GM23338 (cell line): ENCODE measurements around the gene CROCC2.

Experiments
- CTCF ChIP-seq, 2 experiments: fragments of 200-600 bp in 1 of 2; sonication (generic) in 1 of 2; conservative IDR thresholded peaks; 2 replicates each; pipeline versions ENCODE4 v1.5.1 to v1.6.1; 2016 to 2017; ENCODE audit warnings: antibody characterized with exemption in 2 of 2, low read depth in 2 of 2, mild to moderate bottlenecking in 2 of 2, moderate library complexity in 1 of 2
- EZH2 ChIP-seq: fragments of 200-600 bp; sonication (generic); IDR thresholded peaks from one replicate; pipeline ENCODE4 v1.8.0; 2017; ENCODE audit warnings: antibody characterized with exemption, mild to moderate bottlenecking, low read depth; ENCODE audit not compliant: unreplicated experiment
- EZH2phosphoT487 ChIP-seq: fragments of 200-600 bp; sonication (generic); IDR thresholded peaks from one replicate; pipeline ENCODE4 v1.8.1; 2018; ENCODE audit warnings: antibody characterized with exemption; ENCODE audit not compliant: unreplicated experiment
- JUNB ChIP-seq: IDR thresholded peaks from one replicate; pipeline ENCODE4 v1.6.1; 2016; ENCODE audit warnings: antibody characterized with exemption; ENCODE audit not compliant: unreplicated experiment
- POLR2AphosphoS5 ChIP-seq: IDR thresholded peaks from 2 replicates; pipeline ENCODE4 v1.6.1; 2016; ENCODE audit warnings: antibody characterized with exemption, low read depth
- STAT1 ChIP-seq: IDR thresholded peaks from one replicate; pipeline ENCODE4 v1.6.1; 2016; ENCODE audit warnings: antibody characterized with exemption; ENCODE audit not compliant: unreplicated experiment
- TF ChIP-seq, protein P1 (sequence below): IDR thresholded peaks from one replicate; pipeline ENCODE4 v1.6.1; 2018; ENCODE audit warnings: antibody characterized with exemption; ENCODE audit not compliant: unreplicated experiment

GRCh38 chr2:240886678-240887609, 19.2 kb upstream of the CROCC2 start:
- TF ChIP-seq POLR2AphosphoS5 = no peak
- TF ChIP-seq EZH2phosphoT487 = no peak
- TF ChIP-seq JUNB = no peak
- no peak for TF ChIP-seq CTCF (conservative IDR thresholded peaks at IDR 0.05; ENCODE audit: low read depth in 2 of 2)
- TF ChIP-seq, protein P1, sequence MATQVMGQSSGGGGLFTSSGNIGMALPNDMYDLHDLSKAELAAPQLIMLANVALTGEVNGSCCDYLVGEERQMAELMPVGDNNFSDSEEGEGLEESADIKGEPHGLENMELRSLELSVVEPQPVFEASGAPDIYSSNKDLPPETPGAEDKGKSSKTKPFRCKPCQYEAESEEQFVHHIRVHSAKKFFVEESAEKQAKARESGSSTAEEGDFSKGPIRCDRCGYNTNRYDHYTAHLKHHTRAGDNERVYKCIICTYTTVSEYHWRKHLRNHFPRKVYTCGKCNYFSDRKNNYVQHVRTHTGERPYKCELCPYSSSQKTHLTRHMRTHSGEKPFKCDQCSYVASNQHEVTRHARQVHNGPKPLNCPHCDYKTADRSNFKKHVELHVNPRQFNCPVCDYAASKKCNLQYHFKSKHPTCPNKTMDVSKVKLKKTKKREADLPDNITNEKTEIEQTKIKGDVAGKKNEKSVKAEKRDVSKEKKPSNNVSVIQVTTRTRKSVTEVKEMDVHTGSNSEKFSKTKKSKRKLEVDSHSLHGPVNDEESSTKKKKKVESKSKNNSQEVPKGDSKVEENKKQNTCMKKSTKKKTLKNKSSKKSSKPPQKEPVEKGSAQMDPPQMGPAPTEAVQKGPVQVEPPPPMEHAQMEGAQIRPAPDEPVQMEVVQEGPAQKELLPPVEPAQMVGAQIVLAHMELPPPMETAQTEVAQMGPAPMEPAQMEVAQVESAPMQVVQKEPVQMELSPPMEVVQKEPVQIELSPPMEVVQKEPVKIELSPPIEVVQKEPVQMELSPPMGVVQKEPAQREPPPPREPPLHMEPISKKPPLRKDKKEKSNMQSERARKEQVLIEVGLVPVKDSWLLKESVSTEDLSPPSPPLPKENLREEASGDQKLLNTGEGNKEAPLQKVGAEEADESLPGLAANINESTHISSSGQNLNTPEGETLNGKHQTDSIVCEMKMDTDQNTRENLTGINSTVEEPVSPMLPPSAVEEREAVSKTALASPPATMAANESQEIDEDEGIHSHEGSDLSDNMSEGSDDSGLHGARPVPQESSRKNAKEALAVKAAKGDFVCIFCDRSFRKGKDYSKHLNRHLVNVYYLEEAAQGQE = no peak
- no peak for TF ChIP-seq EZH2
- TF ChIP-seq STAT1 = no peak
